Suprapubic skin (tissue), 4 donors: ENCODE data around the gene C1D. TPM values are rescaled to one million over a fixed set of nuclear protein-coding genes. Genes with fewer than 3 reads are reported as not detected.

Experiments
- DNase-seq, 2 donors: peaks; one replicate each; pipeline ENCODE4 v3.0.0-alpha.2; 2019; ENCODE audit warnings: low spot score in 2 of 2
- H3K27ac ChIP-seq: fragments of 200-600 bp; sonication (generic); one replicate; pipeline ENCODE4 v1.5.1; 2019
- H3K27me3 ChIP-seq: fragments of 200-600 bp; sonication (generic); one replicate; pipeline ENCODE4 v1.5.1; 2019
- H3K36me3 ChIP-seq: fragments of 200-600 bp; sonication (generic); one replicate; pipeline ENCODE4 v1.5.1; 2019
- H3K4me1 ChIP-seq: fragments of 200-600 bp; sonication (generic); one replicate; pipeline ENCODE4 v1.5.1; 2019
- H3K4me3 ChIP-seq: fragments of 200-600 bp; sonication (generic); one replicate; pipeline ENCODE4 v1.5.1; 2019; ENCODE audit warnings: mild to moderate bottlenecking
- H3K9me3 ChIP-seq: fragments of 200-600 bp; sonication (generic); one replicate; pipeline ENCODE4 v1.5.1; 2019
- EP300 ChIP-seq: sonication (generic); formaldehyde crosslinking; IDR thresholded peaks from one replicate; pipeline ENCODE4 v1.6.1; 2017; ENCODE audit warnings: antibody characterized with exemption
- POLR2A ChIP-seq, 2 donors: fragments of 450-650 bp; IDR thresholded peaks; one replicate each; pipeline ENCODE4 v1.6.1; 2017; ENCODE audit warnings: antibody characterized with exemption in 2 of 2, mild to moderate bottlenecking in 2 of 2, moderate library complexity in 2 of 2
- POLR2AphosphoS5 ChIP-seq, 3 donors: sonication (generic); formaldehyde crosslinking; IDR thresholded peaks; one replicate each; pipeline ENCODE4 v1.6.1; 2017; ENCODE audit warnings: antibody characterized with exemption in 3 of 3
- WGBS: methylation state at CpG from one replicate; pipeline ENCODE4 v1.1.5; 2018; 5-methylcytosine and 5-hydroxymethylcytosine counted together
- total RNA-seq, 4 donors: library from RNA; depleted of rRNA; stranded (reverse); fragments of >200 nt; gene quantifications; one replicate each; pipeline ENCODE4 v1.1.0, GENCODE V29; 2016
- TF ChIP-seq, protein P1 (sequence below), 2 donors: fragments of 200-600 bp in 1 of 2; fragments of 450-650 bp in 1 of 2; sonication (generic) in 1 of 2; IDR thresholded peaks; one replicate each; pipeline ENCODE4 v1.5.1; 2016 to 2019; ENCODE audit warnings: antibody characterized with exemption in 2 of 2, mild to moderate bottlenecking in 1 of 2, moderate library complexity in 1 of 2

The C1D gene
- total RNA-seq, 4 donors from 2014 or later: 19.8 to 28.4 (median 26.4) TPM

DNA sequence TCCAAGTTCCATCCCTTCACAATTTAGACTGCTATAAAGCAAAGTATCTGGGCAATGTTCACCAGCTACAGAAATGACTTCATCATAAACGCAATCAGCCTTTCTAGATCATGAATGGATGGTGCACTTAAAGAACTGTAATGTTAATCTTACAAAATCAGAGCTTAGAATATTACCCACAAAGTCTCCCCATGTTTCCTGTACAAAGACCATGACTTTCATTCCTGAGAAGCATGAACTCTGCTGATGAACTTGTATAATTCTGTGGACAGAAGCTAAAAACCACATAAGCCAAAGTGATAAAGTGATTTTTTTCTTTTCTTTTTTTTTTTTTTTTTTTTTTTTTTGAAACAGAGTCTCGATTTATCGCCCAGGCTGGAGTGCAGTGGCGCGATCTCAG, 53.3 kb downstream of the C1D start:
- Histone ChIP-seq H3K27me3 (no peaks in the 10 kb centered on the region), H3K36me3 (no peaks in the 10 kb centered on the region), H3K4me3 (no peak overlapping the region), H3K27ac (no peak overlapping the region), H3K9me3 (no peaks in the 10 kb centered on the region), H3K4me1 (no peaks in the 10 kb centered on the region)
- no peak for DNase-seq
- WGBS: 89% methylated on average over 5 of the region's 5 CpGs
- TF ChIP-seq POLR2A (IDR thresholded peaks at IDR 0.05) (no peak), POLR2AphosphoS5 (IDR thresholded peaks at IDR 0.05) (no peak), EP300 (no peak)
- TF ChIP-seq, protein P1, sequence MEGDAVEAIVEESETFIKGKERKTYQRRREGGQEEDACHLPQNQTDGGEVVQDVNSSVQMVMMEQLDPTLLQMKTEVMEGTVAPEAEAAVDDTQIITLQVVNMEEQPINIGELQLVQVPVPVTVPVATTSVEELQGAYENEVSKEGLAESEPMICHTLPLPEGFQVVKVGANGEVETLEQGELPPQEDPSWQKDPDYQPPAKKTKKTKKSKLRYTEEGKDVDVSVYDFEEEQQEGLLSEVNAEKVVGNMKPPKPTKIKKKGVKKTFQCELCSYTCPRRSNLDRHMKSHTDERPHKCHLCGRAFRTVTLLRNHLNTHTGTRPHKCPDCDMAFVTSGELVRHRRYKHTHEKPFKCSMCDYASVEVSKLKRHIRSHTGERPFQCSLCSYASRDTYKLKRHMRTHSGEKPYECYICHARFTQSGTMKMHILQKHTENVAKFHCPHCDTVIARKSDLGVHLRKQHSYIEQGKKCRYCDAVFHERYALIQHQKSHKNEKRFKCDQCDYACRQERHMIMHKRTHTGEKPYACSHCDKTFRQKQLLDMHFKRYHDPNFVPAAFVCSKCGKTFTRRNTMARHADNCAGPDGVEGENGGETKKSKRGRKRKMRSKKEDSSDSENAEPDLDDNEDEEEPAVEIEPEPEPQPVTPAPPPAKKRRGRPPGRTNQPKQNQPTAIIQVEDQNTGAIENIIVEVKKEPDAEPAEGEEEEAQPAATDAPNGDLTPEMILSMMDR (IDR thresholded peaks at IDR 0.05): no peak

DNA sequence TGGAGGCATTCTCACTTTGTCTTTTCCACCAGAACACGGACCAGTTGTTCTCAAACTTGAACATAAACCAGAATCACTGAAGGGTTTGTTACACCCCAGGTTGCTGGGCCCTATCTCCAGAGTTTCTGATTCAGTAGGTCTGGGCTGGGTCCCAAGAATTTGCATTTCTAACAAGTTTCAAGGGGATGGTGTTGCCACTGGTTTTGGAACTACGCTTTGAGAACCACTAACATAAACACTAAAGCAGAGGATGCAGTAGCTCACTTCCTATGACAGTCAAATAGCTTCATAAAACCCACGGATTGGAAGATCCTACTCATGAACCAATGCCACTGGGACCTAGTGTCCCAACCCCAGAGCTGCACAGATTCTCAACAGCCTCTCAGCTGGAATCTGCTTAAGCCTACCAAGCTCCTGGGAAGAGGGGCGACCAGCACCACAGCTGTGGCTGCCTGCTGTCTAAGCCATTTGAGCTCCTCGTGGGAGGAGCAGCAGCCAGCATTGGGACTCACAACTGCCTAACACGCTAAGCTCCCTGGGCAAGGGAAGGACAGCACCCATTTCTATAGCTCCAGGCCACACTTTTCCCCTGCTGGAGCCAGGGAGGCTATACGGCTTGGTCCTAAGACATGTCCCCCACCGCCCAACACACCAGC, 62.5 kb downstream of the C1D start:
- H3K27ac ChIP-seq: no peak overlapping the region
- no peak overlapping the region for H3K4me3 ChIP-seq
- no peak for DNase-seq
- peaks cover 7% of the 10 kb centered on the region for H3K4me1 ChIP-seq
- no peak for TF ChIP-seq POLR2A (IDR thresholded peaks at IDR 0.05)
- TF ChIP-seq EP300: no peak
- no peak for TF ChIP-seq POLR2AphosphoS5 (IDR thresholded peaks at IDR 0.05)
- TF ChIP-seq, protein P1 (IDR thresholded peaks at IDR 0.05): no peak
- H3K9me3 ChIP-seq: no peaks in the 10 kb centered on the region
- no peaks in the 10 kb centered on the region for H3K27me3 ChIP-seq
- 100% methylated on average over 1 of the region's 8 CpGs for WGBS
- no peaks in the 10 kb centered on the region for H3K36me3 ChIP-seq

GRCh38 chr2:67999332-67999731, 63.5 kb downstream of the C1D start:
- Histone ChIP-seq H3K4me3 (no peak overlapping the region), H3K27me3 (no peaks in the 10 kb centered on the region), H3K27ac (no peak overlapping the region), H3K36me3 (no peaks in the 10 kb centered on the region), H3K4me1 (peaks cover 7% of the 10 kb centered on the region), H3K9me3 (no peaks in the 10 kb centered on the region)
- no peak for DNase-seq
- TF ChIP-seq POLR2A (IDR thresholded peaks at IDR 0.05) (no peak), POLR2AphosphoS5 (IDR thresholded peaks at IDR 0.05) (no peak), EP300 (no peak)
- TF ChIP-seq, protein P1 (IDR thresholded peaks at IDR 0.05): no peak
- WGBS: 96% methylated on average over 3 of the region's 3 CpGs

DNA sequence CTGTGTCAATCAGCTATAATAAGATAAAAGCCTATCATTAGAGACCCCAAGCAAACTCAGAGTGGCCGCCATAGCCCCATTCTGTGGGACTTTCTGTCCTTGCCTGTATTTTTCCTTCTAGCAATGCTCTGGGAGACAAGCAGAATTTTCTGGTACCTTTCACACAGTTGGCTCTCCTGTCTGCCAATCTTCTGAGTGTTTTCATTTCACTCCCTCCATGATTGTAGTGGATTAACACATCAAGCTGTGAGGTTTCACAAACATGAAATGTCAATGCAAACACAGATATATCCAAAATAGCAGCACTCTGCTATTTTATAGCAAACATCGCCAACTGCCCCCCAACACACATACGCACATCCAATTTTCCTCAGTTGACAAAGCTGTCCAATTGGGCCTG, 64.9 kb downstream of the C1D start:
- Histone ChIP-seq H3K9me3 (no peaks in the 10 kb centered on the region), H3K4me3 (no peak overlapping the region), H3K4me1 (peaks cover 7% of the 10 kb centered on the region), H3K27me3 (no peaks in the 10 kb centered on the region), H3K27ac (peak overlapping the region; percentile 3), H3K36me3 (no peaks in the 10 kb centered on the region)
- WGBS: 82% methylated on average over 3 of the region's 3 CpGs
- TF ChIP-seq POLR2AphosphoS5 (IDR thresholded peaks at IDR 0.05): no peak
- TF ChIP-seq, protein P1 (IDR thresholded peaks at IDR 0.05): no peak
- no peak for TF ChIP-seq EP300
- TF ChIP-seq POLR2A (IDR thresholded peaks at IDR 0.05): no peak
- DNase-seq: no peak

DNA sequence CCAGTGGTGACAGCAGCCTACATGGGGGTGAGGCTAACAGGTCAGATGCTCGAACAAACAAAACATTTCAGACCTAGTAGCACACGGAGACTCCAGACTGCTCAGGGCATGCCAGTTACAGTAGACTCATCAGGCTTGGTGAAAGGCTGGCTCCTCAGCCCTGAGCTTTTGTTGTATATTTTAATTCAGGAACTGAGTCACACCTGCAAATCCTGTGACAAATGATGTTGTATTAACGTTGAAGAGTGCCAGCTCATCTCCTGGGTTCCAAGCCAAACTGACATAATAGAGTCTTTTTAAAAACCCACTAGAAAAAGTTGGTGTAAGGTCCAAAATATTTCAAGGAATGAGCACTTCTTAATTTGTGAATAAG, 65.3 kb downstream of the C1D start:
- 29% methylated on average over 3 of the region's 3 CpGs for WGBS
- Histone ChIP-seq H3K9me3 (no peaks in the 10 kb centered on the region), H3K27ac (peak overlapping the region; percentile 3), H3K36me3 (no peaks in the 10 kb centered on the region), H3K4me1 (peaks cover 7% of the 10 kb centered on the region), H3K4me3 (no peak overlapping the region), H3K27me3 (no peaks in the 10 kb centered on the region)
- TF ChIP-seq POLR2A (IDR thresholded peaks at IDR 0.05) (no peak), POLR2AphosphoS5 (IDR thresholded peaks at IDR 0.05) (no peak), EP300 (no peak)
- TF ChIP-seq, protein P1 (IDR thresholded peaks at IDR 0.05): no peak
- DNase-seq: no peak
